Right renal cortex interstitium (tissue), 3 donors: ENCODE data around the gene C3orf20. TPM values are rescaled to one million over a fixed set of nuclear protein-coding genes. Genes with fewer than 3 reads are reported as not detected.
"Not testable (repeated sequence)": the region's sequence is repeated elsewhere in the genome, so short reads cannot be mapped to it uniquely, and the experiment has no call there.

Source experiments
- DNase-seq, 3 donors: peaks; one replicate each; pipeline ENCODE4 v3.0.0-alpha.2; 2013; ENCODE audit warnings: low read depth in 3 of 3, low spot score in 2 of 3
- polyA plus RNA-seq, 3 donors: library from polyadenylated mRNA; unstranded; fragments of 120-200 nt; gene quantifications; one replicate each; pipeline ENCODE4 v1.2.1, GENCODE V29; 2013; ENCODE audit not compliant: insufficient read length in 3 of 3

C3orf20 gene
- polyA plus RNA-seq, 3 donors: 0.15 to 0.38 (median 0.32) TPM

DNA sequence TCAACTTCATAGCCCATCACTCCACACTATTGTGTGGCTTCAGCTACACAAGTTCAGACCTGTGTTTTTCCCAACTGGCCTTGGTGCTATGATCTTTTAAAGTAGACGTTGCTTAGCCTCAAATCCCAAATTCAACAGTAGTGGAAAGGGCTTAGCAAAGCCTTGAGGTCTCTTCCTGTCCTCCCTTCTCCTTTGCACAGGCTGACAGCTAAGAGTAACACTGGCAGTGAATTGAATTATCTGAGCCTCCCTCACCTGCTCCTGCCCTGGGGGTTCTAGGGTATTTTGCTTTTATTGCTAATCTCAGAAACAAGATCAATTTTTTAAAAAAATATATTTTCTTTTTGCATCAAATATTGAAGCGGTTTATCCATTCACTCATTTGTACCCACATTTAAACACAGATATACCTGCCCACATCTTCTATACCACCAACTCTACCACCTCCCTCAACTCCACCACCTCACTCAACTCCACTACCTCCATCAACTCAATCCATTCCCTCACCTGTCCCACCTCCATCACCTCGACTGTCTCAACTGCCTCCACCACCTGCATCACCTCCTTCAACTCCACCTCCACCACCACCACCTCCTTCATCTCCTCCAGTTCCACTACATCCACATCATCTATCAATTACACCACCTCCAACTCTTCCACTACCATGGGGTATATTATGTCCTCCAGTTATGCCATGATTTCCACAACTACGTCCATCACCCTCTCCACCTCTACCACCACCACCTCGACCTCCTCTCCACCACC lies 133.7 kb downstream of the C3orf20 start:
- DNase-seq: no peak

- not testable (repeated sequence) for DNase-seq
Observed at GRCh38 chr3:14809611-14810010, 134.7 kb downstream of the C3orf20 start.

DNA sequence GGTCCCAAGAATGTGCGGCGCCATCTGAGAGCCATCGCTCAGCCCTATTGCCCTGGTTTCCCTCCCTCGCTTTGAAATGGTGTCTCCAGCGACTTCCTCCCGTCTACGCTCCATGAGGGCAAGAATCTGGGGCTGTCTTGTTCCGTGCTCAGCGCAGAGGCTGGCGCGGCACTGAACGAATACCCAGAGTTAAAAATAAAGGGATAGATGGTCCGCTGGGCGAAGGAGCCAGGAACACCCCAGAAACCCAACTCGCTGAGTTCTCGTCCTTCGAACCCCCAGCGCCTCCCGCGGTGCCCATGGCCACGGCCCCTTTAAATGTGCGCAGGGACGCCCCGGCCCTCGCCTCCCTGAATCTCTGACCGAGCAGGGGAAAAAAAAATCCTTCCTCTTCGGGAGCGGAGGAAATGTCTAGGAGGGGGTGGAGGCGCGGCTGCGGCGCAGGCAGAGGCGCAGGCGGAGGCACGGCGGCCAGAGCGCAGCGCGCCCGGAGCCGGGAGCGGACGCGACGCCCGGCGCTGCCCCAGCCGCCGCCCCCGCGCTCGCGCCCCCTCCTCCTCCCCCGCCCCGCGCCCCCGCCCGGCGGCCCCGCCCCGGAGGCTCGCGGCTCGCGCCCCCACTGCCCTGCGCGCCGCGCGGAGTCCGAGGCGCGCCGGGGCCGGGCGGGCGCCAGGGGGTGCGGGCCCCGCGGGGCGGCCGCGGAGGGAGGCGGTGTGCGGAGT lies 135.3 kb downstream of the C3orf20 start:
- no peak for DNase-seq

DNA sequence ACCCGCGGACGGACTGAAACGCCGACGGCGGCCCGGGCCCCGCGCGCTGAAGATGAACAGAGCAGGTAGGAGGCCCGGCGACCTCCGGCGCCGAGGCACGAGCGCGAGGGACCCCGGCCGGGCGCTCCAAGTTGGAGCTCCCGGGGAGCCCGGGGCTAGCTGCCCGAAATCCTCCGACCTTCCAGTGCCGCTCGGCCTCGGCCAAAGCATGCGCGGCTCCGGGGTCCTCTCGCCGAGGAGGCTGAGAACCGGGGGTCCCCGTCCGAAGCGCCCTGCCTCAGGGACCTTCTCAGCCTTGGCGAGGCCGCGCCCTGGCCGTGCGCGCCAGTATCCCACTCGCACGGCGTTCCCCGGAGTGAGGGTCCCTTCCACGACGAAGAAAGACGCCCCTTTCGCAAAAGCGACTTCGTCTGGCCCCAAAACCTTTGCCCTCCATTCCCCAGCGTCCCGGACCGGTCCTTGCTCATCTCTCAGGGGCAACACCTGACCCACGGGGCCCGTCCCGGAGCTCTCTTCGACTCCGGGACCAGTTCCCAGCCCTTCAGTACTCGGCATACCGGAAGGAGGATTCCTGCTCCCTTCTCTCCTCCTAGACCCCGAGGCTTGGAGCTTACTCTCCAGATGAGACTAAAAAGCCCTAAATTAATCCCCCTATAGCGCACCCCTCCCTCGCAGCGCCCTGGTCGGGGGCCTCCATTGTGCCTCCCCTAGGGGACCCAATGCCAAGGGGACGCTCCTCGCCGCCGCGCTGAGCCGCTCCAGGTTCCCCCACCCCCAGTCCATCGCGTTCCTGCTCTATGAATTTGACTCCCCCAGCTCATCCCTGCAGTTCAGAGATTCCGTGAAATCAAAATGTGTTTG lies 136.1 kb downstream of the C3orf20 start:
- no peak for DNase-seq

DNA sequence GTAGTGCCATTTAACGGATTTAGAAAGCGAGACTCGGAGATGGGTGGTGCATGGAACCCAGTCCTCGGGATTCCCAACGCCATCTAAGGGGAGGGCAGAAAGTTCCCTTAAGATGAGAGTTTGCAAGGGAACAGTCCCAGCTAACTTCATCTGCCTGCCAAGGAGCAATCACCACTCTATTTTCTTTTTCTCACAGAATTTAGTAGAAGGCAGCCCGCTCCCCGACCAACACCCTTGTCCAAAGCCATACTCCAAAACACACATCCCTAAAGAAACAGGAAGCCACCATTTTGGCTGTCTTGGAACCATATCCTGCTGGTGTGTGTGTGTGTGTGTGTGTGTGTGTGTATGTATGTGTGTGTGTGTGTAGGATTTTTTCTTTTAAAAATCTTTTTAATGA lies 136.7 kb downstream of the C3orf20 start:
- no peak for DNase-seq

GRCh38 chr3:14812196-14812790 lies 137.4 kb downstream of the C3orf20 start:
- DNase-seq: no peak

DNA sequence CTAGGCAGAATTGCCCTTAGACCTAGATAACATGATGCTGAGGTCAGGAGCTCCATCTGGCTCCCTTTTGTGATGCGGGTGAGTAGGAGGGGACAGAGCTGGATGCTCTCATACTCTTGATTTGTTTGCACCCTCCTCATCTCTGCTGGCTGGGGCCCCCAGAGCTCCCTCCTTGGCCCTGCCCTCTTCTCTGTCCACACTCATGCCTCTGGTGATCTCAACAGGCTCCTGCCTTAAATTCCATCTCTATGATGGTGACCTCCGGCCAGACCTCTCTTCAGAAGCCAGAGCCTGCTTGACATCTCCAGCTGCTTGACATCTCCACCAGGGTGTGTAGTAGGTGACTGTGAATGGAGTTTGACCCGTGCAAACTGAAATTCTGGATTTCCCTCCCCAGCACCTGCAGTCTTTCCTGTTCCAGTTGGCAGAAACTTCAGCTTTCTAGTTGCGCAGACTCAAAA lies 139.5 kb downstream of the C3orf20 start:
- no peak for DNase-seq

DNA sequence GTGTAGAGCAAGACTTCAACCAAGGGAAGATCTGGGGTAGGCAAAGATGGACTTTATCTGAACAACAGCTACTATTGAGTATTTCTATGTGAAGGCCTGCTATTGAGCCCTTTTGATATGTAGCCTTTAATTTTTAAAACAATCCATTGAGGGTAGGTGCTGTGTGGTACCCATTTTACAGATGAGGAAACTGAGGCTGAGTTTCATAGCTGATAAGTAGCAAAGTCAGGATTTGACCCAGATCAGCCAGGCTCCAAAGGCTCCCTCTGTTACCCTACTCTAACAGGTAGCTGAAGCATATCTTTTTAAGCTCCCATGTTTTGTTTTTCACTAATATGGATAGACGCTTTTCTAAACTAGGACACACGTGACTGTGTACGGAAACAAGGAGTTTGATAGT lies 141.4 kb downstream of the C3orf20 start:
- DNase-seq: no peak

- DNase-seq: no peak
Observed at GRCh38 chr3:14818804-14819500, 144.0 kb downstream of the C3orf20 start, which contains the start of gene FGD5. TSS of gene FGD5 (plus strand) at chr3:14818962. CDS start at chr3:14819072, 110 bp downstream.

DNA sequence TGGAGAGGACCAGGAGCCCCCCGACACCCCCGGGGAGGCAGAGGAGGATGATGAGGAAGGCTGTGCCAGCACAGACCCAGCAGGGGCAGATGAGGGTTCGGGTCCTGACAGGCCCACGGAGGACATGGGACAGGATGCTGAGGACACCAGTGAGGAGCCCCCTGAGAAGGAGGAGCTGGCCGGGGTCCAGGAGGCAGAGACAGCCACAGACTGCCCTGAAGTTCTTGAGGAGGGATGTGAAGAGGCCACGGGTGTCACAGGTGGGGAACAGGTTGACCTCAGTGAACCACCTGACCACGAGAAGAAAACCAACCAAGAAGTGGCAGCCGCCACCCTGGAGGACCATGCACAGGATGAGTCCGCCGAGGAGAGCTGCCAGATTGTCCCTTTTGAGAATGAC lies 144.7 kb downstream of the C3orf20 start:
- no peak for DNase-seq

DNA sequence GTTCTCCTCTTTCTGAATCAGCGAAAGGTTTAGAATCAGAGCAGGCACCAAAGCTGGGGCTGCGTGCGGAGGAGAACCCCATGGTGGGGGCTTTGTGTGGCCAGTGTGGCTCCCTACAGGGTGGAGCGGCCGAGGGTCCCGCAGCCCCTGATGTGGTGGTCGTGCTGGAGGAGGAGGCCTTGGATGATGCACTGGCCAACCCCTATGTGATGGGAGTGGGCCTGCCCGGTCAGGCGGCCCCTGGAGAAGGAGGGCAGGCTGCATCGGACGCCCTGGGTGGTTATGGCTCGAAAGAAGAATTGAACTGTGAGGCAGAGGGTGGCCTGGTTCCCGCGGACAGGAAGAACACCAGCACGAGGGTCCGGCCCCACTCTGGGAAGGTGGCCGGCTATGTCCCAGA lies 145.2 kb downstream of the C3orf20 start:
- DNase-seq: no peak

- no peak for DNase-seq
Observed at GRCh38 chr3:14821151-14821550, 146.2 kb downstream of the C3orf20 start.

DNA sequence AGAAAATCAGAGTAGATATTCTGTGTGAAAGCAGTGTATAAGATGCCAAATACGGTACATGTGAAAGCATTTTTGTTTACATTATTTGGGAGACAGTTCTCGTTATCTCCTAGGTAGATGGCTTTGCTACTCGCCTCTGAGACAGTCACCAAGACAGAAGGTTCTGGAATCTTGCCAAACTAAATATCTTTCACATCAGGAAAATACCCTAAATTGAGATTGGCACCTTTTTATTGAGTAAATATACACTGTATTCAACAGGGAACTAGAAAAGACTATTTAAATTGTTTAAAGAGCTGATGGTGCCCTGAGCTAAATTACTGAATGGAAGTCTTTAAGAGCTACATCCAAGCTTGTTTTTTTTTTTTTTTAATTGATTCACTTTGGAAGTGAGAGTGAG lies 147.2 kb downstream of the C3orf20 start:
- no peak for DNase-seq

Other genes with a start within 250 kb of the C3orf20 start
- 1 to 10 TPM in 1 of 3 donors, under 1 TPM in 2; 0.67 to 1.0 (median 0.90) TPM for gene GRIP2, start 134.8 kb upstream of the C3orf20 start, polyA plus RNA-seq
- gene CCDC174, start 23.4 kb upstream of the C3orf20 start, polyA plus RNA-seq: 10 to 100 TPM; 31.6 to 34.9 (median 34.7) TPM
- 10 to 100 TPM; 22.7 to 27.0 (median 23.6) TPM for gene FGD5, start 143.8 kb downstream of the C3orf20 start, polyA plus RNA-seq